Spleen (tissue), 11 donors: ENCODE measurements around the gene ADSS2. TPM values are rescaled to one million over a fixed set of nuclear protein-coding genes. Genes with fewer than 3 reads are reported as not detected.

Experiments used
- DNase-seq: peaks from one replicate; pipeline ENCODE4 v3.0.0-alpha.2; 2020
- H3K27ac ChIP-seq, 8 donors: fragments of 200-600 bp; sonication (generic) in 7 of 8; 1 replicate in 4 of 8; 2 replicates in 4 of 8; pipeline versions ENCODE4 v1.5.0 to v1.8.0; 2016 to 2021; ENCODE audit warnings: inconsistent platforms in 4 of 8, mild to moderate bottlenecking in 4 of 8, moderate library complexity in 1 of 8
- H3K27me3 ChIP-seq, 7 donors: fragments of 200-600 bp; sonication (generic) in 6 of 7; replicated peaks in 1 of 7; 1 replicate in 4 of 7; 2 replicates in 3 of 7; pipeline versions ENCODE4 v1.5.0 to v1.8.0; 2016 to 2021; ENCODE audit warnings: inconsistent platforms in 3 of 7, mild to moderate bottlenecking in 1 of 7
- H3K36me3 ChIP-seq, 6 donors: fragments of 200-600 bp; sonication (generic) in 5 of 6; 1 replicate in 4 of 6; 2 replicates in 2 of 6; pipeline versions ENCODE4 v1.5.0 to v1.8.0; 2016 to 2021; ENCODE audit warnings: inconsistent platforms in 2 of 6
- H3K4me1 ChIP-seq, 6 donors: fragments of 200-600 bp; sonication (generic) in 5 of 6; 1 replicate in 3 of 6; 2 replicates in 3 of 6; pipeline versions ENCODE4 v1.5.0 to v1.8.0; 2016 to 2021; ENCODE audit warnings: inconsistent platforms in 3 of 6
- H3K4me3 ChIP-seq, 8 donors: fragments of 200-600 bp; sonication (generic) in 7 of 8; 1 replicate in 4 of 8; 2 replicates in 4 of 8; pipeline versions ENCODE4 v1.5.0 to v1.8.0; 2016 to 2021; ENCODE audit warnings: inconsistent platforms in 4 of 8, mild to moderate bottlenecking in 4 of 8, moderate library complexity in 2 of 8
- H3K9me3 ChIP-seq, 8 donors: fragments of 200-600 bp; sonication (generic) in 7 of 8; 1 replicate in 4 of 8; 2 replicates in 4 of 8; pipeline versions ENCODE4 v1.5.0 to v1.8.0; 2016 to 2021; ENCODE audit warnings: inconsistent platforms in 4 of 8
- POLR2A ChIP-seq, 3 donors: fragments of 450-650 bp; IDR thresholded peaks; one replicate each; pipeline ENCODE4 v1.5.1; 2017; ENCODE audit warnings: antibody characterized with exemption in 3 of 3, mild to moderate bottlenecking in 1 of 3
- POLR2AphosphoS5 ChIP-seq, 3 donors: sonication (generic); formaldehyde crosslinking; IDR thresholded peaks; one replicate each; pipeline ENCODE4 v1.5.1; 2017; ENCODE audit warnings: antibody characterized with exemption in 3 of 3
- WGBS, 5 donors: extraction: QIAGEN DNeasy Blood & Tissue Kit in 3 of 5; methylation state at CpG; one replicate each; pipeline versions ENCODE4 v1.1.5 to v1.1.7; 2013 to 2018; 5-methylcytosine and 5-hydroxymethylcytosine counted together
- intact Hi-C: fragments of 100-400 bp; cut with DNase I; formaldehyde crosslinking; loops from one replicate; pipeline ENCODE4 v1.15.0; 2023; ENCODE audit warnings: low total_unique reads
- polyA plus RNA-seq, 3 donors: library from polyadenylated mRNA; stranded (reverse); fragments of 200-250 nt; gene quantifications; one replicate each; pipeline ENCODE4 v1.2.1, GENCODE V29; 2013
- total RNA-seq, 7 donors: library from RNA; depleted of rRNA in 3 of 7; stranded (reverse); fragments of >200 nt in 3 of 7; fragmentation: NEBNext Ultra II Directional in 4 of 7; extraction: Animal tissue kit (Norgen Biotek cat#: 25700) in 4 of 7; gene quantifications; one replicate each; pipeline versions ENCODE4 v1.1.0 to v1.2.1, GENCODE V29; 2016 to 2021
- TF ChIP-seq, protein P1 (sequence below), 11 experiments: fragments of 200-600 bp in 7 of 11; fragments of 450-650 bp in 4 of 11; sonication (generic) in 4 of 11; IDR thresholded peaks in 8 of 11; conservative IDR thresholded peaks in 3 of 11; 1 replicate in 7 of 11; 2 replicates in 4 of 11; pipeline versions ENCODE4 v1.4.0 to v1.8.0; 2016 to 2021; ENCODE audit warnings: antibody characterized with exemption in 11 of 11, inconsistent platforms in 4 of 11, mild to moderate bottlenecking in 1 of 11
- donor health status: healthy with polysubstance abuse.
- donor health status: DM: no; HTN: no; CAD: no; lungs with moderate emphysema.
- donor health status: DM: no; HTN: no; CAD: no.
- donor health status: Bipolar disorder and iron deficiency.
- donor health status: healthy.
- donor health status: DM: no; HTN: no; CAD: no.
- donor health status: DM: yes; HTN: yes; CAD: no.

ADSS2 gene
- total and polyA plus RNA-seq, 10 donors: 19.9 to 48.6 (median 42.1) TPM

DNA sequence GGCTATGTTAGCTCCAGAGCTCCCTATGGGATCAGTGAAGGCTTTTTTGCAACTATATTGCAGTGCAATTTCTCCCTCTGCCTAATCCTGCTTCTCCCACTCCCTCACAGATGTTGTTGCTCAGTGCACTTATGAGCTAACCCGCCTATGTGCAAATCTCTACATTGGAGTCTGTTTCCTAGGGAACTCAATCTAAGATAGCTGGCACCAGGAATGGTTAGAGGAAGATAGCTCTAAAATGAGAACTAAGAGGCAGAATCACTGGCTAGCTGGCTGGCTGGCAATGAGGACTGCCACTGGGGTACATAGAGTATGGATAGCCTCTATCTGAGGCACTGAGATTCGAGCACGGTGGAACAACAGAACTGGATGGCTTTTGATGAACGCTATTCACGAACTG, 39.5 kb downstream of the ADSS2 start:
- intact Hi-C loops: no loop called here
- Histone ChIP-seq H3K4me1 (peaks cover 0 to 13% (median 2%) of the 10 kb centered on the region in 6 donors), H3K9me3 (no peaks in the 10 kb centered on the region), H3K27ac (peak overlapping the region in 1 of 8 donors; percentile 12), H3K27me3 (no peaks in the 10 kb centered on the region), H3K36me3 (peaks cover 0 to 100% (median 85%) of the 10 kb centered on the region in 6 donors), H3K4me3 (no peak overlapping the region)
- no peak for DNase-seq
- no peak for TF ChIP-seq POLR2AphosphoS5 (IDR thresholded peaks at IDR 0.05)
- no peak for TF ChIP-seq POLR2A (IDR thresholded peaks at IDR 0.05)
- TF ChIP-seq, protein P1, sequence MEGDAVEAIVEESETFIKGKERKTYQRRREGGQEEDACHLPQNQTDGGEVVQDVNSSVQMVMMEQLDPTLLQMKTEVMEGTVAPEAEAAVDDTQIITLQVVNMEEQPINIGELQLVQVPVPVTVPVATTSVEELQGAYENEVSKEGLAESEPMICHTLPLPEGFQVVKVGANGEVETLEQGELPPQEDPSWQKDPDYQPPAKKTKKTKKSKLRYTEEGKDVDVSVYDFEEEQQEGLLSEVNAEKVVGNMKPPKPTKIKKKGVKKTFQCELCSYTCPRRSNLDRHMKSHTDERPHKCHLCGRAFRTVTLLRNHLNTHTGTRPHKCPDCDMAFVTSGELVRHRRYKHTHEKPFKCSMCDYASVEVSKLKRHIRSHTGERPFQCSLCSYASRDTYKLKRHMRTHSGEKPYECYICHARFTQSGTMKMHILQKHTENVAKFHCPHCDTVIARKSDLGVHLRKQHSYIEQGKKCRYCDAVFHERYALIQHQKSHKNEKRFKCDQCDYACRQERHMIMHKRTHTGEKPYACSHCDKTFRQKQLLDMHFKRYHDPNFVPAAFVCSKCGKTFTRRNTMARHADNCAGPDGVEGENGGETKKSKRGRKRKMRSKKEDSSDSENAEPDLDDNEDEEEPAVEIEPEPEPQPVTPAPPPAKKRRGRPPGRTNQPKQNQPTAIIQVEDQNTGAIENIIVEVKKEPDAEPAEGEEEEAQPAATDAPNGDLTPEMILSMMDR (IDR thresholded peaks at IDR 0.05 in 8 of 11, conservative IDR thresholded peaks at IDR 0.05 in 3 of 11): no peak
- WGBS, 5 donors: 96 to 100% (median 97%) methylated on average over 5 of the region's 5 CpGs

GRCh38 chr1:244409701-244410100, 42.0 kb downstream of the ADSS2 start:
- peaks cover 0 to 13% (median 2%) of the 10 kb centered on the region in 6 donors for H3K4me1 ChIP-seq
- DNase-seq: no peak
- 45 to 90% (median 65%) methylated on average over 2 of the region's 2 CpGs for WGBS, 5 donors

GRCh38 chr1:244406337-244406736, 45.4 kb downstream of the ADSS2 start:
- 66 to 84% (median 77%) methylated on average over 4 of the region's 4 CpGs for WGBS, 5 donors
- H3K36me3 ChIP-seq: peaks cover 4 to 100% (median 60%) of the 10 kb centered on the region in 6 donors
- no peak for DNase-seq
- H3K27ac ChIP-seq: peak overlapping the region in 4 of 8 donors; percentile 12 to 51 (median 30)
- H3K4me1 ChIP-seq: peaks cover 0 to 13% (median 2%) of the 10 kb centered on the region in 6 donors
- H3K4me3 ChIP-seq: no peak overlapping the region
- intact Hi-C loops: no loop called here
- H3K9me3 ChIP-seq: peaks cover 0 to 32% (median 16%) of the 10 kb centered on the region in 8 donors
- no peaks in the 10 kb centered on the region for H3K27me3 ChIP-seq
- no peak for TF ChIP-seq POLR2A (IDR thresholded peaks at IDR 0.05)
- TF ChIP-seq POLR2AphosphoS5 (IDR thresholded peaks at IDR 0.05): no peak
- TF ChIP-seq, protein P1 (IDR thresholded peaks at IDR 0.05 in 8 of 11, conservative IDR thresholded peaks at IDR 0.05 in 3 of 11): no peak

More at GRCh38 chr1:244409701-244410100, 42.0 kb downstream of the ADSS2 start:
- Histone ChIP-seq H3K36me3 (peaks cover 0 to 100% (median 64%) of the 10 kb centered on the region in 6 donors), H3K9me3 (peaks cover 0 to 1% (median 0%) of the 10 kb centered on the region in 8 donors), H3K4me3 (no peak overlapping the region), H3K27me3 (no peaks in the 10 kb centered on the region), H3K27ac (peak overlapping the region in 6 of 8 donors; percentile 0 to 70 (median 18))
- no peak for TF ChIP-seq POLR2A (IDR thresholded peaks at IDR 0.05)
- TF ChIP-seq, protein P1 (IDR thresholded peaks at IDR 0.05 in 8 of 11, conservative IDR thresholded peaks at IDR 0.05 in 3 of 11): no peak
- intact Hi-C loops: no loop called here

DNA sequence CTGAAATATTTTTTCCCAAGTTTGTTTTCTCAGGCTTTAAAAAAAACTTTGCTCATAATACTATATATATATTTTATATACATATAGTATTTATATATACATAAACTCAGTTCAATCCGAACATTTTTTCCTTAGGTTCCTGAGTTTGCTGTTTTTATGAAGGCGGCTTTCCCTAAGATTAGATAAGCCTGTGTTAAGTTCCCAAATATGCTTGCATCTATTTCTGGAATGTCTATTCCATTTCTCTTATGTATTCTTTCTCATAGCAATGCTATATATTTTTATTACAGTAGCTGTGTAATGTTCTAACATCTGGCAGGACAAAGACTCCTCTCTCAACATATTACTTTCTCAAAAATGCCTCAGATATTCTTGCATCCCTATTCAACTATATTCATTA, 45.9 kb downstream of the ADSS2 start:
- no peak for TF ChIP-seq POLR2AphosphoS5 (IDR thresholded peaks at IDR 0.05)
- TF ChIP-seq, protein P1 (IDR thresholded peaks at IDR 0.05 in 8 of 11, conservative IDR thresholded peaks at IDR 0.05 in 3 of 11): no peak
- no peak for TF ChIP-seq POLR2A (IDR thresholded peaks at IDR 0.05)
- H3K36me3 ChIP-seq: peaks cover 4 to 99% (median 57%) of the 10 kb centered on the region in 6 donors
- H3K4me3 ChIP-seq: no peak overlapping the region
- H3K4me1 ChIP-seq: peaks cover 0 to 13% (median 2%) of the 10 kb centered on the region in 6 donors
- WGBS, 5 donors: 96 to 100% (median 98%) methylated on average over 2 of the region's 2 CpGs
- DNase-seq: no peak
- H3K9me3 ChIP-seq: peaks cover 0 to 36% (median 20%) of the 10 kb centered on the region in 8 donors
- intact Hi-C loops: no loop called here
- no peaks in the 10 kb centered on the region for H3K27me3 ChIP-seq
- H3K27ac ChIP-seq: peak overlapping the region in 4 of 8 donors; percentile 12 to 51 (median 30)
